ENCODE results near the gene NECTIN4. TPM values are rescaled to one million over a fixed set of nuclear protein-coding genes. Genes with fewer than 3 reads are reported as not detected.

Gene NECTIN4
- total and polyA plus RNA-seq, 2 of the 13 experiments (the other 11 are each of a cell fraction or from before 2014, with no cell fraction given): 5.9 to 12.4 TPM

DNA sequence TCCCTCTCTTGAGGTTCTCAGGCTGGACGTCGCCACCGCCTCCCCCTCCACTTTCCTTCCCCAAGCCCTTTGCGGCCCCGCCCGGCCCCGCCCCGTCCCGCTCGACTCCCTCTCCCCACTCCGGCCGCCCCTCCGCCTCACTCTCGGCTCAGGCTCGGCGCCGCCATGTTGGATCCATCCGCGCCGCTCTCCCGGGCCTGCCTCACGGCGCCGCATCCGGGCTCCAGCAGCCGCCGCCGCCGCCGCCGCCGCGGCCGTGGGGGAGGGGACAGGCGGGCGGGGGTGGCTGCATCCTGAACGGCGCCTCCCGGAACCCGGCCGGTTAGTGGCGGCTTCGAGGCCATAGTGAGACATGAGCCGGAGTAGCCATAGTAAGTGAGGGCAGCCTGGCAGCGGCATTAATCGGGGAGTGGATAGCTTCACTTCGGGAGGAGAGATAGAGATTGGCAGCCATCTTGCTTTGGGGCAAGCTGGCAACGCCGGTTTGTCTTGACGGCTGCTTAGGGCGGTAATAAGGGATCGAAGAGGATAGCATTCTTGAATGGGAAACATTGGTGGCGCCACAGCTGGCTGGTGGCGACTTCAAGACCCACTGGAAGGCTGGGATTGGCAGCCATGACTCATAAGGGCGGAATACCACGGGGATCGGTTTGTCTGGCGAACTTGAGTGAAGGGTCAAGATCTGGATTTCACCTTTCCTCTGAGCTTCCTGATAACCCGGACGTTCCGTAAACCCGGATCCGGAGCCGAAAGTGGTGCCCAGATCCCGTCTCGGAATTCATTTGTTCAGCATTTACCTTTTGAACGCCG lies 43.3 kb upstream of the NECTIN4 start, which contains the start of gene DEDD:
DEDD (minus strand) TSS at position 258 of the 810 bp plus-strand sequence. CDS start 8,205 bp downstream, outside the sequence.
- Histone ChIP-seq H3K79me2 (ENCODE audit: insufficient read depth, low read length) (peaks cover 31% of the 10 kb centered on the region), H3K9ac (ENCODE audit: insufficient read depth, low read depth, low read length) (peak within 1 kb of the TSS; percentile 85), H3K4me2 (ENCODE audit: low read depth, low read length) (peak within 1 kb of the TSS; percentile 72), H3K9me3 (ENCODE audit: low read length) (no peaks in the 10 kb centered on the region), H2AFZ (ENCODE audit: low read length) (peak within 1 kb of the TSS; percentile 49), H3K36me3 (replicated peaks in 1 of 2; ENCODE audit: control insufficient read depth in 1 of 2, insufficient read depth in 2 of 2, low read length in 2 of 2) (peaks cover 0 to 8% of the 10 kb centered on the region in 2 experiments; a peak in 2 of 5 replicates), H3K4me1 (ENCODE audit: insufficient read depth, low read length) (peaks cover 27% of the 10 kb centered on the region), H4K20me1 (ENCODE audit: insufficient read depth, low read length) (no peaks in the 10 kb centered on the region), H3K27me3 (ENCODE audit: control insufficient read depth in 1 of 2, insufficient read depth in 2 of 2, low read length in 2 of 2) (no peaks in the 10 kb centered on the region; a peak in 1 of 5 replicates), H3K4me3 (replicated peaks in 1 of 3; ENCODE audit: insufficient read depth in 1 of 3, low read depth in 2 of 3, low read length in 3 of 3) (peak within 1 kb of the TSS; percentile 79 to 82 (median 80)), H3K27ac (ENCODE audit: extremely low read length, insufficient read depth, low read length) (peak within 1 kb of the TSS; percentile 90)
- peak; percentile 92 for DNase-seq (ENCODE audit: low spot score)
- intact Hi-C loops (cut with micrococcal nuclease; ENCODE audit: unreplicated experiment): loop anchor here (2.0 to 10.0 kb wide), 2 partner anchors 20 to 138 kb away; partner anchors contain the start of gene UFC1
- CTCF ChIA-PET (ENCODE audit: low intra/inter-chr PET ratio, low total read pairs): no interaction called here
- POLR2A ChIA-PET: interaction anchor here (0.6 to 3.5 kb wide), 18 partner anchors 8 to 181 kb away, joined by 3 to 43 read pairs (median 6); partner anchors contain the start of genes APOA2, B4GALT3, F11R and KLHDC9
- peak; percentile 96 for ATAC-seq
- FAIRE-seq: peak; percentile 94
- BruUV-seq (replicated peaks): no TSS peak
- WGBS (ENCODE audit: low lambda C conversion rate): 2% methylated on average over 54 of the region's 68 CpGs
- in situ Hi-C loops (cut with HindIII; ENCODE audit: extremely low pct_ligation_motif_present, low pct_unique_long_range_greater_than_20kb): no loop called here
- TF ChIP-seq GATA4 (IDR thresholded peaks at IDR 0.05; ENCODE audit: borderline replicate concordance, low read depth) (no peak), ZNF331 (CRISPR knock-in tag; IDR thresholded peaks at IDR 0.05) (no peak; the same call in 1 of the 2 replicates), ADNP (CRISPR knock-in tag; IDR thresholded peaks at IDR 0.05) (no peak), ZBTB42 (CRISPR knock-in tag; IDR thresholded peaks at IDR 0.05) (no peak), ZFYVE20 (CRISPR knock-in tag; IDR thresholded peaks at IDR 0.05; ENCODE audit: borderline replicate concordance, low read depth) (no peak), ZSCAN21 (CRISPR knock-in tag; IDR thresholded peaks at IDR 0.05; ENCODE audit: borderline replicate concordance) (no peak), TEF (CRISPR knock-in tag; IDR thresholded peaks at IDR 0.05) (no peak), CENPX (CRISPR knock-in tag; IDR thresholded peaks at IDR 0.05) (no peak), KDM4B (CRISPR knock-in tag; IDR thresholded peaks at IDR 0.05) (no peak), MBD4 (IDR thresholded peaks at IDR 0.05; ENCODE audit: borderline replicate concordance, low read length) (no peak), JUND (CRISPR knock-in tag; IDR thresholded peaks at IDR 0.05) (no peak), YEATS2 (CRISPR knock-in tag; IDR thresholded peaks at IDR 0.05; ENCODE audit: borderline replicate concordance) (no peak; the same call in 1 of the 2 replicates), KAT2B (IDR thresholded peaks at IDR 0.05; ENCODE audit: borderline replicate concordance, low read depth, low read length) (no peak), ZNF740 (CRISPR knock-in tag; IDR thresholded peaks at IDR 0.05) (no peak), GLI4 (CRISPR knock-in tag; IDR thresholded peaks at IDR 0.05; ENCODE audit: borderline replicate concordance) (no peak), CEBPB (IDR thresholded peaks at IDR 0.05; ENCODE audit: borderline replicate concordance, low read depth, low read length) (no peak)
- TF ChIP-seq, protein P1, sequence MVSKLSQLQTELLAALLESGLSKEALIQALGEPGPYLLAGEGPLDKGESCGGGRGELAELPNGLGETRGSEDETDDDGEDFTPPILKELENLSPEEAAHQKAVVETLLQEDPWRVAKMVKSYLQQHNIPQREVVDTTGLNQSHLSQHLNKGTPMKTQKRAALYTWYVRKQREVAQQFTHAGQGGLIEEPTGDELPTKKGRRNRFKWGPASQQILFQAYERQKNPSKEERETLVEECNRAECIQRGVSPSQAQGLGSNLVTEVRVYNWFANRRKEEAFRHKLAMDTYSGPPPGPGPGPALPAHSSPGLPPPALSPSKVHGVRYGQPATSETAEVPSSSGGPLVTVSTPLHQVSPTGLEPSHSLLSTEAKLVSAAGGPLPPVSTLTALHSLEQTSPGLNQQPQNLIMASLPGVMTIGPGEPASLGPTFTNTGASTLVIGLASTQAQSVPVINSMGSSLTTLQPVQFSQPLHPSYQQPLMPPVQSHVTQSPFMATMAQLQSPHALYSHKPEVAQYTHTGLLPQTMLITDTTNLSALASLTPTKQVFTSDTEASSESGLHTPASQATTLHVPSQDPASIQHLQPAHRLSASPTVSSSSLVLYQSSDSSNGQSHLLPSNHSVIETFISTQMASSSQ (IDR thresholded peaks at IDR 0.05; ENCODE audit: low read depth): no peak
- TF ChIP-seq, protein P1 (CRISPR knock-in tag; IDR thresholded peaks at IDR 0.05; ENCODE audit: borderline replicate concordance): no peak; the same call in 1 of the 2 replicates

Data from HepG2 (cell line).